Thyroid gland (tissue), 4 donors: ENCODE measurements around the gene INPP5K. TPM values are rescaled to one million over a fixed set of nuclear protein-coding genes. Genes with fewer than 3 reads are reported as not detected.

Experiments used
- DNase-seq, 2 donors: peaks; one replicate each; pipeline ENCODE4 v3.0.0-alpha.2; 2019
- H3K27ac ChIP-seq, 3 donors: fragments of 200-600 bp; sonication (generic); 1 replicate in 2 of 3; 2 replicates in 1 of 3; pipeline ENCODE4 v1.5.1; 2016 to 2019; ENCODE audit warnings: mild to moderate bottlenecking in 1 of 3, moderate library complexity in 1 of 3
- H3K27me3 ChIP-seq: fragments of 200-600 bp; sonication (generic); one replicate; pipeline ENCODE4 v1.5.1; 2019
- H3K36me3 ChIP-seq, 2 donors: fragments of 200-600 bp; sonication (generic); one replicate each; pipeline ENCODE4 v1.5.1; 2016 to 2019
- H3K4me1 ChIP-seq, 2 donors: fragments of 200-600 bp; sonication (generic); one replicate each; pipeline ENCODE4 v1.5.1; 2017 to 2019
- H3K4me3 ChIP-seq, 3 donors: fragments of 200-600 bp; sonication (generic); replicated peaks in 1 of 3; 1 replicate in 2 of 3; 2 replicates in 1 of 3; pipeline ENCODE4 v1.5.1; 2016; ENCODE audit warnings: mild to moderate bottlenecking in 1 of 3
- H3K9me3 ChIP-seq: fragments of 200-600 bp; sonication (generic); one replicate; pipeline ENCODE4 v1.5.1; 2017
- CTCF ChIP-seq, 6 experiments: fragments of 200-600 bp in 3 of 6; fragments of 450-650 bp in 3 of 6; sonication (generic) in 3 of 6; IDR thresholded peaks; one replicate each; pipeline ENCODE4 v1.5.1; 2016 to 2019; ENCODE audit warnings: antibody characterized with exemption in 6 of 6, mild to moderate bottlenecking in 2 of 6, inconsistent platforms in 1 of 6, moderate library complexity in 1 of 6
- POLR2A ChIP-seq, 2 donors: fragments of 450-650 bp; IDR thresholded peaks; one replicate each; pipeline ENCODE4 v1.6.1; 2017; ENCODE audit warnings: antibody characterized with exemption in 2 of 2, mild to moderate bottlenecking in 2 of 2, moderate library complexity in 1 of 2
- WGBS, 2 donors: methylation state at CpG; one replicate each; pipeline ENCODE4 v1.1.5; 2017; 5-methylcytosine and 5-hydroxymethylcytosine counted together
- intact Hi-C: fragments of 100-400 bp; cut with DNase I; formaldehyde crosslinking; loops from one replicate; pipeline ENCODE4 v1.15.1; 2023
- total RNA-seq, 4 donors: library from RNA; depleted of rRNA; stranded (reverse); fragments of >200 nt; gene quantifications; one replicate each; pipeline ENCODE4 v1.2.3, GENCODE V29; 2016

INPP5K gene
- total RNA-seq, 4 donors from 2014 or later = 124 to 285 (median 158) TPM

- intact Hi-C loops = no loop called here
- Histone ChIP-seq H3K9me3 (no peaks in the 10 kb centered on the region), H3K27me3 (no peaks in the 10 kb centered on the region), H3K27ac (peak overlapping the region in 2 of 3 donors; percentile 79 to 84), H3K36me3 (peaks cover 9 to 15% of the 10 kb centered on the region in 2 donors), H3K4me3 (no peak overlapping the region), H3K4me1 (peaks cover 34 to 58% of the 10 kb centered on the region in 2 donors)
- 93 to 98% methylated on average over 7 of the region's 7 CpGs for WGBS, 2 donors
- TF ChIP-seq POLR2A (IDR thresholded peaks at IDR 0.05) (no peak), CTCF (IDR thresholded peaks at IDR 0.05) (no peak)
- no peak for DNase-seq
These were observed 22.2 kb downstream of the INPP5K start for GRCh38 chr17:1494203-1494602.

- Histone ChIP-seq H3K36me3 (peaks cover 9 to 15% of the 10 kb centered on the region in 2 donors), H3K27me3 (no peaks in the 10 kb centered on the region), H3K9me3 (no peaks in the 10 kb centered on the region), H3K27ac (peak overlapping the region in 2 of 3 donors; percentile 78 to 97), H3K4me3 (no peak overlapping the region), H3K4me1 (peaks cover 38 to 64% of the 10 kb centered on the region in 2 donors)
- intact Hi-C loops = no loop called here
- 68 to 70% methylated on average over 21 to 23 of the region's 23 CpGs for WGBS, 2 donors
- TF ChIP-seq POLR2A (IDR thresholded peaks at IDR 0.05) (no peak), CTCF (IDR thresholded peaks at IDR 0.05) (no peak)
- DNase-seq = no peak
These were observed 23.0 kb downstream of the INPP5K start for GRCh38 chr17:1493291-1493980.

- Histone ChIP-seq H3K27me3 (no peaks in the 10 kb centered on the region), H3K36me3 (peaks cover 9 to 13% of the 10 kb centered on the region in 2 donors), H3K4me1 (peaks cover 44 to 67% of the 10 kb centered on the region in 2 donors), H3K9me3 (no peaks in the 10 kb centered on the region), H3K27ac (peak within 1 kb of the TSS; percentile 76 to 97 (median 78)), H3K4me3 (peak within 1 kb of the TSS in 2 of 3 donors; percentile 19 to 37)
- intact Hi-C loops = no loop called here
- peak; percentile 86 for DNase-seq
- 40 to 56% methylated on average over 22 of the region's 35 CpGs for WGBS, 2 donors
- no peak for TF ChIP-seq CTCF (IDR thresholded peaks at IDR 0.05)
- TF ChIP-seq POLR2A (IDR thresholded peaks at IDR 0.05) = peak in 1 of 2 donors; percentile 30
These were observed 23.9 kb downstream of the INPP5K start, which contains the start of gene MYO1C for GRCh38 chr17:1492249-1493206. Gene MYO1C, minus strand, starts transcription at chr17:1492686. Its CDS starts 199 bp downstream, at chr17:1492487.

- DNase-seq = peak; percentile 61 to 66
- H3K36me3 ChIP-seq = peaks cover 6 to 9% of the 10 kb centered on the region in 2 donors
- peak overlapping the region; percentile 76 to 97 (median 78) for H3K27ac ChIP-seq
- H3K4me1 ChIP-seq = peaks cover 53 to 76% of the 10 kb centered on the region in 2 donors
- H3K4me3 ChIP-seq = peak overlapping the region; percentile 40 to 68 (median 50)
- TF ChIP-seq POLR2A (IDR thresholded peaks at IDR 0.05) (peak in 1 of 2 donors; percentile 47), CTCF (IDR thresholded peaks at IDR 0.05) (no peak)
- intact Hi-C loops = no loop called here
- H3K27me3 ChIP-seq = no peaks in the 10 kb centered on the region
- H3K9me3 ChIP-seq = no peaks in the 10 kb centered on the region
- WGBS, 2 donors = 5 to 9% methylated on average over 9 to 19 of the region's 94 CpGs
These were observed 24.8 kb downstream of the INPP5K start for GRCh38 chr17:1491443-1492248.
